OCI-LY3 (cell line): Measurements from ENCODE around the gene PARD3B.

Source experiments
- CTCF ChIP-seq: fragments of 200-600, 300-600 bp; sonication (generic); IDR thresholded peaks from 2 replicates; pipeline ENCODE4 v1.5.1; 2014; ENCODE audit warnings: antibody characterized with exemption, low read length, low read depth
- EZH2phosphoT487 ChIP-seq: fragments of 200-600 bp; shearing (Covaris generic); IDR thresholded peaks from 2 replicates; pipeline ENCODE4 v1.6.1; 2018; ENCODE audit warnings: antibody characterized with exemption, mixed run types, low read depth

DNA sequence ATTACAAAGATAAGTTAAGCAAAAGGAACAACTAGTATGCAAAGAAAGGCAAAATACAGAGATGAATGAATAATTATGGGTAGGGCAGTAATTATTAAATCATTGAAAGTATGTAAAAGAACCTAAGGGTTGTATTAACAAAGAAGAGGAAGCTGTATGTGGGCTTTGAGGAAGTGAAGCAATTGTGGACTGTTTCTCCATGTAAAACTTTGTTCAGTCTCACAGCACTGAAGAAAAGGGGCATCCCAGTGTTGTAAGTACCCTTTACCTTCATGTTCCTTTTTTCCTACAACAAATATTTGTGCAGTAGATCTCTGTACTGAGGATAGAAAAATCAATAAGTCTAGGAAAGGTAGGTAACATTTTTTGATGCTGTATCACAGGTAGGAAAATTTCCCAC lies 748.3 kb downstream of the PARD3B start:
- TF ChIP-seq EZH2phosphoT487 (no peak), CTCF (no peak)
